Adipose tissue (tissue), 3 donors: ENCODE measurements around the gene PSME1. TPM values are rescaled to one million over a fixed set of nuclear protein-coding genes. Genes with fewer than 3 reads are reported as not detected.

Source experiments
- H3K27ac ChIP-seq: one replicate; pipeline ENCODE4 v1.5.1; 2013; ENCODE audit warnings: low read depth, low read length
- WGBS, 3 donors: extraction: QIAGEN DNeasy Blood & Tissue Kit; methylation state at CpG; one replicate each; pipeline ENCODE4 v1.1.7; 2013; 5-methylcytosine and 5-hydroxymethylcytosine counted together
- polyA plus RNA-seq, 3 donors: library from polyadenylated mRNA; stranded (reverse); fragments of 200-250 nt; gene quantifications; one replicate each; pipeline ENCODE4 v1.2.3, GENCODE V29; 2013
- donor health status: healthy with polysubstance abuse.
- donor health status: Bipolar disorder and iron deficiency.
- donor health status: healthy.

The PSME1 gene
- polyA plus RNA-seq, 3 donors, result 98.0 to 228 (median 151) TPM

GRCh38 chr14:24139272-24139934 lies 3.4 kb downstream of the PSME1 start:
- 66 to 93% (median 89%) methylated on average over 9 of the region's 9 CpGs for WGBS, 3 donors
- no peak overlapping the region for H3K27ac ChIP-seq

GRCh38 chr14:24141097-24141880 lies 5.3 kb downstream of the PSME1 start, which contains the start of gene EMC9:
Gene EMC9 (minus strand): TSS chr14:24141591. CDS start chr14:24141304, 287 bp downstream.
- WGBS, 3 donors, result 0 to 1% (median 0%) methylated on average over 61 to 65 of the region's 65 CpGs
- H3K27ac ChIP-seq, result peak within 1 kb of the TSS; percentile 61

- no peak overlapping the region for H3K27ac ChIP-seq
- WGBS, 3 donors, result 76 to 87% (median 80%) methylated on average over 2 of the region's 2 CpGs
Measured at GRCh38 chr14:24143511-24143910, 7.5 kb downstream of the PSME1 start.

DNA sequence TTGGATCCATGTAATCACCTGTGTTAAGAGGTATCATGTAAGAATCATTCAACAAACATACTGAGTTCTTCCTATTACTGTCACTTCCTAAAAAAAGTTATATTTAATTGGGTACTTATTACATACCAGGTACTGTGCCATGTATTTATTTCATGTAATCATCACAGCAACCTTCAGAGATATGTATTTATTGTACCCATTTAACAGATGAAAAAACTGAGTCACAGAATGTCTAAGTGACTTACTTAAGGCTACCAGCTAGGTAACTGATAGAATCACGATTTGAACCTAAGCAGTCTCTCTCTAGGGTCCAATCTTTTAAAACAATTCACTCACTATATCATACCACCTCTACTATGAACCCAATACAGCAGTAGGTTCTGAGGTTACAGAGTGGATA lies 8.5 kb downstream of the PSME1 start:
- H3K27ac ChIP-seq, result no peak overlapping the region
- WGBS, 3 donors, result 90 to 93% (median 91%) methylated on average over 1 of the region's 1 CpG

- no peak overlapping the region for H3K27ac ChIP-seq
- 83 to 97% (median 92%) methylated on average over 2 of the region's 2 CpGs for WGBS, 3 donors
Measured at GRCh38 chr14:24145219-24145618, 9.2 kb downstream of the PSME1 start.

DNA sequence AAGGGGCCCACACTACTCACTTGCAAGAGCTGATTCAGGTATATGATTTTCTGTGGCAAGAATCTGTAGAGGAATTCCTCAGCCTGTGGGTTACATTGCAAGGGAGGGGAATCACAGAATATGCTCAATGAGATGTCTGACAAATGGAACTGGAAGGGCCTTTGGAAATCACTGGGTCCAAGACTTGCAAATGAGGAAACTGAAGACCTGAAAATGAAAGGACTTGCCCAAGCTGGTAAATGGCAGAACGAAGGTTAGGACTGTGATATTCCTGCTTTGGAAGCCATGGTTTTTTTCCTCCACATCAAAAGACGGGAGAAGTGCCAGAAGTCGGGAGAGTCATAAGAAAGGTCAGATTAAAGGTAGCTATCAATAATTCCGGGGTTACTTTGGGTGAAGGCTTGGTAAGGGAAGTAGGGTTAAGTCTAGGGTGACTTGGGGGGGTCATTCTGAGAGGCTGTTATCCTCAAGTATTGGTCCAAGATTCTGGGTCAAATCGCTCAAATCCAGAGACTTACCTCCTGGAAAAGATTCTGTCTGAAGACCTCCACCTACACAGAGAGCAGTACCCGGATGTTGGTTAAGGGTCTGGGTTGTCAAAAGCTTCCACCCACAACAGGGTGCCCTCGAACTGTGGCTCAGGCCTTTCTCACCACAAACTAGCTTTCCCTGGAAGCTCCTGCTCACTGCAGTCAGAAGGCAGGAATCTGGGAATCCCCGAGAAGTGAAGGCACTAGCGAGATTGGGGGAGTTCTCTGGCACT lies 9.9 kb downstream of the PSME1 start:
- H3K27ac ChIP-seq, result peak overlapping the region; percentile 51
- 5 to 15% (median 12%) methylated on average over 9 of the region's 9 CpGs for WGBS, 3 donors

DNA sequence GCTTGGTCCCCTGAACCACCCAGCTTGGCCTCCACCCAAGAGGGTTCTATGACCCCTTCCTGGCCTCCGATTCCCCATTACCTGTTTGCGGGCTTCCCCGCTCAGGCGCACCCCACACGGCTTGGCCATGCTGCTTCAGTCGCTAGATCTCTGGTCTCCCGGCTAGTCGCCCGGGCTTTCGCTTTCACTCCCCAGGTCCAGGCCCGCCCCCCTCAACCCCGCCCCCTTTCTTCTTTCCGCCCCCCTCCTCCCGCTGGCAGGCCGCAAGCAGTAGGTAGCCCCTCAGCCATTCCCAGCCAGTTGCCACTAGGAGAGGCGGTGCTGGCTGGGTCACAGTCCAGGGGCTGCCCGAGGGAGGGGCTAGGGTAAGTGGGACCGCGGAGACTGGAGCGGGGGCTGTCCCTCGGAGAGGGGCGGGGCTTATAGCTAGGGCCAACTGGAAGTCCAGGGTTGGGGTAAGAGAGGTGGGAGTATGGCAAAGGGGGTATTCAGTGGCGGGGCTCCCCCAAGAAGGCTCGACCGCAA lies 10.5 kb downstream of the PSME1 start, which contains the start of gene PSME2:
PSME2 (minus strand) TSS at position 158 of the 525 bp plus-strand sequence; CDS start at position 129, 29 bp downstream.
- WGBS, 3 donors, result 0 to 1% (median 1%) methylated on average over 25 of the region's 25 CpGs
- H3K27ac ChIP-seq, result peak within 1 kb of the TSS; percentile 51

DNA sequence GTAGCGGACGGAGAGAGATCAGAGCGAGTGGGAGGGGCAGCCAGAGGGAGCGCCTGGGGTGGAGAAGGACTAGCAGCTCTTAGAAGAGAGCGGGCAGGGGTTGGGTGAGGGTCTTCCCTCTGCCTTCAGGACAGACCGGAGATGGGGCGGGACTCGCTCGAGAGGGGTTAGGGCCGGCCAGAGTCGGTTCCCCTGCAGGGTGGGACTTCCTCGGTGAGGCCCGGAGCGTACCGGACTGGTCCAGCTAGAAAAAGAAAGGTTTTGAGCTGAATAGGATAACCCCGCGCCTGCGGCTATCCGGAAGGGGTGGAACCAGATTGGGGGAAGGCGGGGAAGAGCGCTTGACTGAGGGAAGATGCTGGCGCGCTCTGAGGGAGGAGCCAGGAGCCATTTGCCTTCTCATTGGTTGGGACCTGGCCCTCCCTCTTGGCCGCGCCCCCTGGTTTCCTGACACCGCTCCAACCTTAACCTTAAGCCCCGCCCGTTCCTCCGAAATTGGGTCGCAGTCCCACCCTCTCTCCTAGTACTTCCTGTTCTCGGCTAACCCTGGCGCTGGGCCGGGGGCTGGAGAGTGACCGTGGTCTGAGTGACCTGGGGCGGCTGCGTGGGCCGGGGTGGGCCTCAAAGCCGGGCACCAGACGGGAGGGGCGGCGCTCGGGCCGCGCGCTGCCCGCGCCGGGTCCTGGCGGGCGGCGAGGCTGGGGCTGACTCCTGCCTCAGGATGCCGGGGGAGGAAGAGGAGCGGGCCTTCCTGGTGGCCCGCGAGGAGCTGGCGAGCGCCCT lies 11.2 kb downstream of the PSME1 start, which contains the start of gene RNF31:
RNF31 (plus strand) TSS at position 521 of the 783 bp plus-strand sequence; CDS start at position 722, 201 bp downstream.
- WGBS, 3 donors, result 0 to 1% (median 1%) methylated on average over 42 to 57 of the region's 57 CpGs
- peak within 1 kb of the TSS; percentile 51 for H3K27ac ChIP-seq

- no peak overlapping the region for H3K27ac ChIP-seq
- WGBS, 3 donors, result 4 to 10% (median 5%) methylated on average over 29 of the region's 29 CpGs
Measured at GRCh38 chr14:24147761-24148428, 11.9 kb downstream of the PSME1 start.

- 92 to 97% (median 94%) methylated on average over 3 of the region's 3 CpGs for WGBS, 3 donors
Measured at GRCh38 chr14:24149302-24149969, 13.4 kb downstream of the PSME1 start.

DNA sequence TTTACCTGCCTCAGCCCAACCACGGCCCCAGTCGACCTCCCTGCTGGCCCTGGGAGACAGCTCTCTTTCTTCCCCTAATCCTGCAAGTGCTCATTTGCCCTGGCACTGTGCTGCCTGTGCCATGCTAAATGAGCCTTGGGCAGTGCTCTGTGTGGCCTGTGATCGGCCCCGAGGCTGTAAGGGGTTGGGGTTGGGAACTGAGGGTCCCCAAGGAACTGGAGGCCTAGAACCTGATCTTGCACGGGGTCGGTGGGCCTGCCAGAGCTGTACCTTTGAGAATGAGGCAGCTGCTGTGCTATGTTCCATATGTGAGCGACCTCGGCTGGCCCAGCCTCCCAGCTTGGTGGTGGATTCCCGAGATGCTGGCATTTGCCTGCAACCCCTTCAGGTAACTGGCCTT lies 14.1 kb downstream of the PSME1 start:
- 89 to 91% (median 90%) methylated on average over 9 of the region's 9 CpGs for WGBS, 3 donors
- no peak overlapping the region for H3K27ac ChIP-seq

More at GRCh38 chr14:24149302-24149969, 13.4 kb downstream of the PSME1 start:
- H3K27ac ChIP-seq, result no peak overlapping the region

DNA sequence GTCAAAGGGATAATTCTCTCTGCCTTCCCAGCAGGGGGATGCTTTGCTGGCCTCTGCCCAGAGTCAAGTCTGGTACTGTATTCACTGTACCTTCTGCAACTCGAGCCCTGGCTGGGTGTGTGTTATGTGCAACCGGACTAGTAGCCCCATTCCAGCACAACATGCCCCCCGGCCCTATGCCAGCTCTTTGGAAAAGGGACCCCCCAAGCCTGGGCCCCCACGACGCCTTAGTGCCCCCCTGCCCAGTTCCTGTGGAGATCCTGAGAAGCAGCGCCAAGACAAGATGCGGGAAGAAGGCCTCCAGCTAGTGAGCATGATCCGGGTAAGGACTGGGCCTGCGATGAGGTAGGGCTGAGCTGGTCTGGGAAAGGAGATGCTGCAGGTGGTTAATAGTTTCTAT lies 14.6 kb downstream of the PSME1 start:
- H3K27ac ChIP-seq, result no peak overlapping the region
- 90 to 97% (median 93%) methylated on average over 9 of the region's 9 CpGs for WGBS, 3 donors

- H3K27ac ChIP-seq, result no peak overlapping the region
- 78 to 88% (median 87%) methylated on average over 9 of the region's 9 CpGs for WGBS, 3 donors
Measured at GRCh38 chr14:24150993-24151392, 15.0 kb downstream of the PSME1 start.

GRCh38 chr14:24151404-24152080 lies 15.5 kb downstream of the PSME1 start:
- no peak overlapping the region for H3K27ac ChIP-seq
- 93 to 96% (median 94%) methylated on average over 16 of the region's 16 CpGs for WGBS, 3 donors

DNA sequence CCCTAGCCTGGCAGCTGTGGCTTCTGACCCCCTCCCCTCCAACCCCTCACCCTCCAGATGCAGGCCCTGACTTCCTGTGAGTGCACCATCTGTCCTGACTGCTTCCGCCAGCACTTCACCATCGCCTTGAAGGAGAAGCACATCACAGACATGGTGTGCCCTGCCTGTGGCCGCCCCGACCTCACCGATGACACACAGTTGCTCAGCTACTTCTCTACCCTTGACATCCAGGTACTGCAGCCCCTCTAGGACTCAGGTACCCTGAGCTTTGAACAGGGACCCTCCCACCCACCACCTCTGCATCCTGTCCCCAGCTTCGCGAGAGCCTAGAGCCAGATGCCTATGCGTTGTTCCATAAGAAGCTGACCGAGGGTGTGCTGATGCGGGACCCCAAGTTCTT lies 19.1 kb downstream of the PSME1 start:
- 92 to 97% (median 94%) methylated on average over 10 of the region's 10 CpGs for WGBS, 3 donors
- no peak overlapping the region for H3K27ac ChIP-seq

- H3K27ac ChIP-seq, result no peak overlapping the region
- 85 to 97% (median 93%) methylated on average over 1 of the region's 1 CpG for WGBS, 3 donors
Measured at GRCh38 chr14:24156840-24157239, 20.8 kb downstream of the PSME1 start.
